K562 (cell line): ENCODE measurements around the gene PTCH1. TPM values are rescaled to one million over a fixed set of nuclear protein-coding genes. Genes with fewer than 3 reads are reported as not detected.

Experiments used
- ATAC-seq: fragments of 200-7000 bp; cut with Tn5 transposase; 3 replicates; pipeline ENCODE4 v1.9.1; 2020; ENCODE audit warnings: moderate library complexity
- BruUV-seq: library from RNA; stranded (reverse); fragments of 400-500 nt; replicated peaks from 2 replicates; lab custom pipeline; 2021; lab: Mats Ljungman, UMichigan
- CTCF ChIA-PET: fragments of 300-600 bp; formaldehyde crosslinking; extraction: SDS; loops from one replicate; lab custom pipeline; 2021; ENCODE audit warnings: low intra/inter-chr PET ratio; lab: Yijun Ruan, JAX
- POLR2A ChIA-PET: fragments of 300-600, 350-650 bp; sonication (Branson Sonifier 250); formaldehyde crosslinking; extraction: SDS; loops from one replicate; lab custom pipeline; 2021; ENCODE audit warnings: antibody characterized with exemption, inconsistent platforms; lab: Yijun Ruan, JAX
- DNase-seq, 4 experiments: peaks; one replicate each; pipeline versions ENCODE4 v3.0.0 to v3.0.0-alpha.2; 2011 to 2018; ENCODE audit warnings: low spot score in 3 of 4, mixed read lengths in 3 of 4; ENCODE audit errors: extremely low read depth in 1 of 4
- FAIRE-seq: peaks from 2 replicates; lab custom pipeline; 2011; peaks lifted over from hg19 to GRCh38; lab: Jason Lieb, UNC
- H2AFZ ChIP-seq: 2 replicates; pipeline ENCODE4 v1.6.0; 2011; ENCODE audit warnings: low read depth, low read length, control low read depth, inconsistent platforms
- H3K27ac ChIP-seq: fragments of 200-600 bp; 3 replicates; pipeline ENCODE4 v1.8.0; 2011; ENCODE audit warnings: low read depth, mild to moderate bottlenecking, control low read depth, inconsistent platforms, low read length, moderate library complexity, mixed read lengths; ENCODE audit errors: extremely low read depth
- H3K27me3 ChIP-seq, 2 experiments: fragments of 300-600 bp in 1 of 2; 2 replicates in 1 of 2; 3 replicates in 1 of 2; pipeline versions ENCODE4 v1.6.0 to v1.8.0; 2011; ENCODE audit warnings: inconsistent platforms in 2 of 2, low read length in 2 of 2, mild to moderate bottlenecking in 1 of 2, mixed read lengths in 1 of 2, moderate library complexity in 1 of 2; ENCODE audit not compliant: control insufficient read depth in 2 of 2, insufficient read depth in 2 of 2
- H3K36me3 ChIP-seq: fragments of 300-600 bp; 3 replicates; pipeline ENCODE4 v1.8.0; 2011; ENCODE audit warnings: mild to moderate bottlenecking, low read length, inconsistent platforms; ENCODE audit not compliant: control insufficient read depth, insufficient read depth
- H3K4me1 ChIP-seq, 2 experiments: fragments of 200-600 bp in 1 of 2; replicated peaks in 1 of 2; 2 replicates in 1 of 2; 3 replicates in 1 of 2; pipeline versions ENCODE4 v1.5.1 to v1.8.0; 2011; ENCODE audit warnings: inconsistent platforms in 2 of 2, low read length in 2 of 2, mild to moderate bottlenecking in 1 of 2, mixed read lengths in 1 of 2, moderate library complexity in 1 of 2; ENCODE audit not compliant: control insufficient read depth in 2 of 2, insufficient read depth in 2 of 2
- H3K4me2 ChIP-seq: 2 replicates; pipeline ENCODE4 v1.6.1; 2011; ENCODE audit warnings: low read length, control low read depth, inconsistent platforms, mixed read lengths; ENCODE audit not compliant: insufficient read depth
- H3K4me3 ChIP-seq: fragments of 200-600 bp; sonication (generic), shearing (Covaris generic); 2 replicates; pipeline ENCODE4 v1.5.1; 2016; ENCODE audit warnings: control low read depth, inconsistent platforms
- H3K79me2 ChIP-seq: fragments of 200-600 bp; 3 replicates; pipeline ENCODE4 v1.8.0; 2011; ENCODE audit warnings: low read length, inconsistent platforms; ENCODE audit not compliant: control insufficient read depth, insufficient read depth
- H3K9ac ChIP-seq, 2 experiments: 2 replicates each; pipeline versions ENCODE4 v1.6.0 to v1.6.1; 2011; ENCODE audit warnings: low read depth in 2 of 2, low read length in 2 of 2, control low read depth in 1 of 2, inconsistent platforms in 1 of 2, mild to moderate bottlenecking in 1 of 2, mixed read lengths in 1 of 2; ENCODE audit not compliant: insufficient read depth in 1 of 2
- H3K9me1 ChIP-seq: one replicate; pipeline ENCODE4 v1.6.0; 2011; ENCODE audit warnings: inconsistent platforms, mild to moderate bottlenecking, low read length, moderate library complexity; ENCODE audit not compliant: control insufficient read depth, insufficient read depth
- H3K9me3 ChIP-seq: replicated peaks from 2 replicates; pipeline ENCODE4 v1.5.1; 2011; ENCODE audit warnings: low read depth, low read length, inconsistent platforms; ENCODE audit not compliant: control insufficient read depth, insufficient read depth
- H4K20me1 ChIP-seq: replicated peaks from 2 replicates; pipeline ENCODE4 v1.6.1; 2011; ENCODE audit warnings: low read length, inconsistent platforms, mixed read lengths; ENCODE audit not compliant: control insufficient read depth, insufficient read depth
- BCOR ChIP-seq: fragments of 450-650 bp; IDR thresholded peaks from 2 replicates; pipeline ENCODE4 v1.6.1; 2016
- FOSL1 ChIP-seq: fragments of 200-800 bp; sonication (Bioruptor generic); conservative IDR thresholded peaks from 2 replicates; pipeline ENCODE4 v1.6.1; 2016; ENCODE audit warnings: missing genetic modification characterization, missing compliant biosample characterization
- FOXA3 ChIP-seq, 2 experiments: fragments of 450-650 bp in 1 of 2; sonication (generic) in 1 of 2; formaldehyde crosslinking; IDR thresholded peaks in 1 of 2; conservative IDR thresholded peaks in 1 of 2; 2 replicates each; pipeline versions ENCODE4 v1.4.0 to v1.8.0; 2020 to 2022; ENCODE audit warnings: mild to moderate bottlenecking in 2 of 2, missing genetic modification reagents in 1 of 2
- HDAC1 ChIP-seq, 2 experiments: fragments of 450-650 bp; IDR thresholded peaks; 2 replicates each; pipeline ENCODE4 v1.6.1; 2016 to 2017; ENCODE audit warnings: inconsistent platforms in 1 of 2, mild to moderate bottlenecking in 1 of 2, moderate library complexity in 1 of 2
- NFE2 ChIP-seq: IDR thresholded peaks from 2 replicates; pipeline ENCODE4 v1.6.1; 2014; ENCODE audit warnings: antibody characterized with exemption, low read depth
- RAD21 ChIP-seq, 2 experiments: fragments of 250-450 bp in 1 of 2; fragments of 450-650 bp in 1 of 2; sonication (Bioruptor Pico) in 1 of 2; formaldehyde crosslinking in 1 of 2; IDR thresholded peaks in 1 of 2; conservative IDR thresholded peaks in 1 of 2; 2 replicates each; pipeline versions ENCODE4 v1.4.0 to v1.8.0; 2020 to 2022; ENCODE audit warnings: mild to moderate bottlenecking in 2 of 2, moderate library complexity in 1 of 2
- SMARCA5 ChIP-seq: fragments of 450-650 bp; IDR thresholded peaks from 2 replicates; pipeline ENCODE4 v1.6.1; 2016
- TFAP4 ChIP-seq: sonication (generic); formaldehyde crosslinking; IDR thresholded peaks from 2 replicates; pipeline ENCODE4 v1.8.0; 2022; ENCODE audit warnings: missing genetic modification reagents, mild to moderate bottlenecking, moderate library complexity, borderline replicate concordance
- ZBTB40 ChIP-seq, 2 experiments: fragments of 450-650 bp in 1 of 2; sonication (generic) in 1 of 2; formaldehyde crosslinking in 1 of 2; IDR thresholded peaks; 2 replicates each; pipeline versions ENCODE4 v1.7.1 to v1.9.0; 2016 to 2022; ENCODE audit warnings: inconsistent platforms in 1 of 2, mild to moderate bottlenecking in 1 of 2, missing genetic modification reagents in 1 of 2
- WGBS: fragments of 100-300 bp; shearing (Covaris generic); methylation state at CpG from one replicate; pipeline ENCODE4 v1.1.6; 2016; ENCODE audit warnings: low coverage, mixed read lengths; ENCODE audit not compliant: insufficient coverage; ENCODE audit errors: missing lambda C conversion rate; 5-methylcytosine and 5-hydroxymethylcytosine counted together
- in situ Hi-C: fragments of 300-500 bp; cut with MboI; formaldehyde crosslinking; loops from 4 replicates; pipeline ENCODE4 v1.15.0; 2018; ENCODE audit warnings: inconsistent platforms, mixed read lengths
- intact Hi-C: fragments of 100-400 bp; cut with micrococcal nuclease; formaldehyde crosslinking; loops from 2 replicates; pipeline ENCODE4 v1.14.2; 2022
- polyA plus RNA-seq, 8 experiments: library from polyadenylated mRNA; depleted of rRNA in 4 of 8; stranded (reverse) in 5 of 8; unstranded in 3 of 8; fragments of >200 nt; fragmentation: Nextera tagmentation in 2 of 8; fragmentation: Illumina TruSeq in 1 of 8; extraction: Ambion mirVana in 2 of 8; extraction: Trizol in 1 of 8; gene quantifications; 2 replicates each; pipeline versions ENCODE4 v1.2.1 to v1.2.3, GENCODE V29; 2011 to 2014; ENCODE audit warnings: inconsistent platforms in 1 of 8, missing spikeins in 1 of 8
- total RNA-seq, 7 experiments: library from RNA; depleted of rRNA in 6 of 7; stranded (reverse); fragments of >200 nt in 6 of 7; fragmentation: Illumina TruSeq in 2 of 7; extraction: Trizol in 2 of 7; gene quantifications; 2 replicates each; pipeline versions ENCODE4 v1.2.1 to v1.2.3, GENCODE V29; 2011 to 2021; ENCODE audit warnings: low replicate concordance in 1 of 7

Gene PTCH1
- total and polyA plus RNA-seq, 9 of the 15 experiments (the other 6 are each of a cell fraction or from before 2014, with no cell fraction given) = 0.70 to 9.9 (median 3.8) TPM

GRCh38 chr9:95504053-95504963 lies 12.5 kb downstream of the PTCH1 start:
- intact Hi-C loops = loop anchor here (2.0 kb wide), 1 partner anchor 42 kb away; no protein-coding TSS in a partner anchor
- Histone ChIP-seq H3K36me3 (no peaks in the 10 kb centered on the region), H3K9ac (peak overlapping the region in 1 of 2 experiments; percentile 45; a peak in 2 of 4 replicates), H2AFZ (no peak overlapping the region), H3K79me2 (peaks cover 51% of the 10 kb centered on the region), H4K20me1 (peaks cover 8% of the 10 kb centered on the region; the same call in 1 of the 2 replicates), H3K9me3 (no peaks in the 10 kb centered on the region), H3K27ac (no peak overlapping the region), H3K4me2 (peak overlapping the region; percentile 62), H3K9me1 (no peaks in the 10 kb centered on the region), H3K27me3 (no peaks in the 10 kb centered on the region), H3K4me3 (peak overlapping the region; percentile 84; the same call in 1 of the 2 replicates), H3K4me1 (peaks cover 19 to 37% of the 10 kb centered on the region in 2 experiments; a peak in 4 of 5 replicates)
- in situ Hi-C loops = no loop called here
- POLR2A ChIA-PET = interaction anchor here (0.7 to 1.2 kb wide), 4 partner anchors 10 to 467 kb away, joined by 3 to 5 read pairs (median 4); no protein-coding TSS in a partner anchor
- DNase-seq = peak; percentile 51 to 79 (median 64)
- CTCF ChIA-PET = interaction anchor here (0.6 kb wide), 1 partner anchor 316 kb away, joined by 4 read pairs; no protein-coding TSS in a partner anchor
- ATAC-seq = peak; percentile 37
- no TSS peak for BruUV-seq
- FAIRE-seq = peak; percentile 78
- 24% methylated on average over 15 of the region's 15 CpGs for WGBS
- TF ChIP-seq ZBTB40 (IDR thresholded peaks at IDR 0.05) = peak; percentile 76
- peak; percentile 45; the same call in 1 of the 2 replicates for TF ChIP-seq ZBTB40 (CRISPR knock-in tag; IDR thresholded peaks at IDR 0.05)
- TF ChIP-seq TFAP4 = peak; percentile 76; the same call in 1 of the 2 replicates
- TF ChIP-seq NFE2 = no peak
- peak in 1 of 2 experiments; percentile 37; a peak in 2 of 4 replicates for TF ChIP-seq HDAC1 (IDR thresholded peaks at IDR 0.05)
- TF ChIP-seq BCOR = peak; percentile 72; the same call in 1 of the 2 replicates
- TF ChIP-seq FOXA3 (CRISPR knock-in tag; conservative IDR thresholded peaks at IDR 0.05 in 1 of 2, IDR thresholded peaks at IDR 0.05 in 1 of 2) = peak; percentile 9 to 35; a peak in 1 of 4 replicates
- TF ChIP-seq SMARCA5 = peak; percentile 67; the same call in 1 of the 2 replicates
- TF ChIP-seq RAD21 (CRISPR knock-in tag; conservative IDR thresholded peaks at IDR 0.05 in 1 of 2, IDR thresholded peaks at IDR 0.05 in 1 of 2) = peak in 1 of 2 experiments; percentile 9; a peak in 2 of 4 replicates
- peak; percentile 55 for TF ChIP-seq FOSL1 (tag)
